SK-N-SH (cell line): Measurements from ENCODE around the gene ZNF764. TPM values are rescaled to one million over a fixed set of nuclear protein-coding genes. Genes with fewer than 3 reads are reported as not detected.

ENCODE experiments used
- CTCF ChIA-PET: fragments of 300-600, 350-600 bp; formaldehyde crosslinking; extraction: SDS; loops from one replicate; lab custom pipeline; 2021; lab: Yijun Ruan, JAX
- POLR2A ChIA-PET: fragments of 350-600 bp; sonication (Branson Sonifier 250); formaldehyde crosslinking; extraction: SDS; loops from one replicate; lab custom pipeline; 2020; ENCODE audit warnings: antibody characterized with exemption, inconsistent platforms; lab: Yijun Ruan, JAX
- DNase-seq: peaks from one replicate; pipeline ENCODE4 v3.0.0; 2012
- H2AFZ ChIP-seq: fragments of 200-600 bp; sonication (generic); 2 replicates; pipeline ENCODE4 v1.8.1; 2016; ENCODE audit warnings: antibody characterized with exemption, mild to moderate bottlenecking, low read depth
- H3F3A ChIP-seq: fragments of 200-600 bp; sonication (generic); replicated peaks from 2 replicates; pipeline ENCODE3; 2016; ENCODE audit warnings: antibody characterized with exemption, mild to moderate bottlenecking; ENCODE audit not compliant: insufficient read depth
- H3K27ac ChIP-seq, 2 experiments: fragments of 200-500 bp in 1 of 2; fragments of 200-600 bp in 1 of 2; sonication (Bioruptor generic) in 1 of 2; sonication (generic), shearing (Covaris generic) in 1 of 2; 2 replicates each; pipeline versions ENCODE4 v1.5.1 to v1.6.1; 2014 to 2016; ENCODE audit warnings: low read depth in 2 of 2, inconsistent platforms in 1 of 2, low read length in 1 of 2, mild to moderate bottlenecking in 1 of 2, mixed read lengths in 1 of 2
- H3K27me3 ChIP-seq: fragments of 200-600 bp; sonication (generic), shearing (Covaris generic); 2 replicates; pipeline ENCODE4 v1.6.1; 2016; ENCODE audit warnings: mixed run types; ENCODE audit not compliant: insufficient read depth
- H3K36me3 ChIP-seq, 2 experiments: fragments of 200-500 bp in 1 of 2; fragments of 200-600 bp in 1 of 2; sonication (Bioruptor generic) in 1 of 2; sonication (generic) in 1 of 2; replicated peaks in 1 of 2; 2 replicates each; pipeline versions ENCODE3 to v1.5.1; 2014 to 2016; ENCODE audit warnings: low read length in 1 of 2, mild to moderate bottlenecking in 1 of 2; ENCODE audit not compliant: insufficient read depth in 2 of 2, control insufficient read depth in 1 of 2
- H3K4me1 ChIP-seq, 2 experiments: fragments of 200-500 bp in 1 of 2; fragments of 200-600 bp in 1 of 2; sonication (Bioruptor generic) in 1 of 2; sonication (generic), shearing (Covaris generic) in 1 of 2; 2 replicates each; pipeline versions ENCODE4 v1.5.1 to v1.6.1; 2014 to 2016; ENCODE audit warnings: low read depth in 1 of 2, low read length in 1 of 2, mixed run types in 1 of 2; ENCODE audit not compliant: insufficient read depth in 2 of 2, control insufficient read depth in 1 of 2
- H3K4me2 ChIP-seq: fragments of 200-600 bp; sonication (generic), shearing (Covaris generic); 2 replicates; pipeline ENCODE4 v1.6.1; 2017; ENCODE audit warnings: mixed run types
- H3K4me3 ChIP-seq, 2 experiments: fragments of 200-500 bp in 1 of 2; fragments of 200-600 bp in 1 of 2; sonication (Bioruptor generic) in 1 of 2; sonication (generic), shearing (Covaris generic) in 1 of 2; 2 replicates each; pipeline versions ENCODE4 v1.5.1 to v1.8.1; 2014 to 2016; ENCODE audit warnings: low read depth in 2 of 2, inconsistent platforms in 1 of 2, low read length in 1 of 2, mild to moderate bottlenecking in 1 of 2, mixed read lengths in 1 of 2, moderate library complexity in 1 of 2
- H3K79me2 ChIP-seq: fragments of 200-600 bp; sonication (generic); 2 replicates; pipeline ENCODE4 v1.8.1; 2017; ENCODE audit warnings: mild to moderate bottlenecking; ENCODE audit not compliant: insufficient read depth
- H3K9ac ChIP-seq: fragments of 200-600 bp; sonication (generic); 2 replicates; pipeline ENCODE4 v1.6.1; 2017; ENCODE audit warnings: mixed run types
- H3K9me2 ChIP-seq: fragments of 200-600 bp; sonication (generic); 2 replicates; pipeline ENCODE4 v1.6.1; 2017; ENCODE audit warnings: mixed run types
- H3K9me3 ChIP-seq: fragments of 200-600 bp; sonication (generic); 2 replicates; pipeline ENCODE4 v1.6.1; 2017; ENCODE audit warnings: mixed run types, mild to moderate bottlenecking, moderate library complexity
- H4K20me1 ChIP-seq: fragments of 200-600 bp; sonication (generic); 2 replicates; pipeline ENCODE4 v1.6.1; 2017; ENCODE audit warnings: mild to moderate bottlenecking, mixed run types; ENCODE audit not compliant: insufficient read depth
- CHD2 ChIP-seq: fragments of 150-350 bp; IDR thresholded peaks from 2 replicates; pipeline ENCODE4 v1.6.1; 2018; ENCODE audit warnings: low read length; ENCODE audit not compliant: partially characterized antibody
- CTCF ChIP-seq: fragments of 200-600 bp; sonication (generic); IDR thresholded peaks from 2 replicates; pipeline ENCODE4 v1.6.1; 2017; ENCODE audit warnings: antibody characterized with exemption, mild to moderate bottlenecking, moderate library complexity
- ELF1 ChIP-seq: IDR thresholded peaks from 2 replicates; pipeline ENCODE4 v1.4.0; 2012
- EP300 ChIP-seq, 2 experiments: IDR thresholded peaks; 2 replicates each; pipeline versions ENCODE4 v1.4.0 to v1.6.1; 2012; ENCODE audit warnings: borderline replicate concordance in 1 of 2, low read depth in 1 of 2, low read length in 1 of 2
- FOXM1 ChIP-seq: IDR thresholded peaks from 2 replicates; pipeline ENCODE4 v1.4.0; 2012; ENCODE audit warnings: low read depth, mild to moderate bottlenecking
- GABPA ChIP-seq: IDR thresholded peaks from 2 replicates; pipeline ENCODE4 v1.4.0; 2012; ENCODE audit warnings: low read depth, mild to moderate bottlenecking
- MXI1 ChIP-seq: IDR thresholded peaks from 2 replicates; pipeline ENCODE4 v1.6.1; 2012; ENCODE audit warnings: mild to moderate bottlenecking, low read depth, low read length, improper control_type of control experiment
- NFIC ChIP-seq: IDR thresholded peaks from 2 replicates; pipeline ENCODE4 v1.4.0; 2012; ENCODE audit warnings: borderline replicate concordance
- NRF1 ChIP-seq: IDR thresholded peaks from 2 replicates; pipeline ENCODE4 v1.6.1; 2012; ENCODE audit warnings: low read depth, mild to moderate bottlenecking, low read length
- POLR2AphosphoS5 ChIP-seq: IDR thresholded peaks from 2 replicates; pipeline ENCODE4 v1.6.1; 2012; ENCODE audit warnings: low read depth, low read length
- RFX5 ChIP-seq: IDR thresholded peaks from 2 replicates; pipeline ENCODE4 v1.6.1; 2012; ENCODE audit warnings: mild to moderate bottlenecking, improper control_type of control experiment, low read length
- SIN3A ChIP-seq: IDR thresholded peaks from 2 replicates; pipeline ENCODE4 v1.6.1; 2012; ENCODE audit warnings: low read depth, mild to moderate bottlenecking, low read length, moderate library complexity, borderline replicate concordance
- TAF1 ChIP-seq: IDR thresholded peaks from 2 replicates; pipeline ENCODE4 v1.6.1; 2012; ENCODE audit warnings: low read depth, mild to moderate bottlenecking, low read length, moderate library complexity, borderline replicate concordance
- USF1 ChIP-seq: IDR thresholded peaks from 2 replicates; pipeline ENCODE4 v1.4.0; 2012; ENCODE audit warnings: low read depth, borderline replicate concordance
- YY1 ChIP-seq: IDR thresholded peaks from 2 replicates; pipeline ENCODE4 v1.4.0; 2012; ENCODE audit warnings: low read depth, mild to moderate bottlenecking
- WGBS: methylation state at CpG from one replicate; pipeline ENCODE4 v1.1.6; 2017; ENCODE audit warnings: low lambda C conversion rate; 5-methylcytosine and 5-hydroxymethylcytosine counted together
- polyA plus RNA-seq, 3 experiments: library from polyadenylated mRNA; depleted of rRNA; stranded (reverse); fragments of >200 nt; gene quantifications; 2 replicates each; pipeline ENCODE4 v1.2.3, GENCODE V29; 2012
- TF ChIP-seq, protein P1 (sequence below): IDR thresholded peaks from 2 replicates; pipeline ENCODE4 v1.4.0; 2012; ENCODE audit warnings: low read depth, borderline replicate concordance
- TF ChIP-seq, protein P2 (sequence below): IDR thresholded peaks from 2 replicates; pipeline ENCODE4 v1.4.0; 2012; ENCODE audit warnings: low read depth
- TF ChIP-seq, protein P3 (sequence below): fragments of 150-350 bp; IDR thresholded peaks from 2 replicates; pipeline ENCODE4 v1.6.1; 2016; ENCODE audit warnings: mild to moderate bottlenecking, low read depth, low read length

The ZNF764 gene
- polyA plus RNA-seq, 1 of the 3 experiments (the other 2 are of a cell fraction): 2.8 TPM

GRCh38 chr16:30534368-30535105 lies 23.6 kb downstream of the ZNF764 start, which contains the start of gene ZNF747:
Gene ZNF747 (minus strand): TSS chr16:30534858. CDS start chr16:30534679, 179 bp downstream.
- DNase-seq: peak; percentile 95
- H2AFZ ChIP-seq: peak within 1 kb of the TSS; percentile 94
- H3K4me1 ChIP-seq: peaks cover 8 to 17% of the 10 kb centered on the region in 2 experiments; a peak in 3 of 4 replicates
- H3K27me3 ChIP-seq: no peaks in the 10 kb centered on the region
- H3K4me2 ChIP-seq: peak within 1 kb of the TSS; percentile 83
- H3K27ac ChIP-seq: peak within 1 kb of the TSS; percentile 81 to 91
- 3% methylated on average over 5 of the region's 70 CpGs for WGBS
- no peaks in the 10 kb centered on the region for H3K9me2 ChIP-seq
- TF ChIP-seq NFIC (0 out of 2 replicates have a peak, but pooled peaks have one; percentile 21), FOXM1 (peak; percentile 31; the same call in 1 of the 2 replicates), MXI1 (peak; percentile 87), CHD2 (peak; percentile 88), YY1 (peak; percentile 100), ELF1 (peak; percentile 97), POLR2AphosphoS5 (peak; percentile 86; the same call in 1 of the 2 replicates), NRF1 (peak; percentile 92), CTCF (0 out of 2 replicates have a peak, but pooled peaks have one; percentile 7), RFX5 (no peak), SIN3A (no peak; the same call in 1 of the 2 replicates), GABPA (peak; percentile 77), EP300 (IDR thresholded peaks at IDR 0.05; ENCODE audit: borderline replicate concordance in 1 of 2, low read depth in 1 of 2, low read length in 1 of 2) (peak in 1 of 2 experiments; percentile 26; a peak in 1 of 4 replicates), USF1 (no peak), TAF1 (peak; percentile 44)
- TF ChIP-seq, protein P1, sequence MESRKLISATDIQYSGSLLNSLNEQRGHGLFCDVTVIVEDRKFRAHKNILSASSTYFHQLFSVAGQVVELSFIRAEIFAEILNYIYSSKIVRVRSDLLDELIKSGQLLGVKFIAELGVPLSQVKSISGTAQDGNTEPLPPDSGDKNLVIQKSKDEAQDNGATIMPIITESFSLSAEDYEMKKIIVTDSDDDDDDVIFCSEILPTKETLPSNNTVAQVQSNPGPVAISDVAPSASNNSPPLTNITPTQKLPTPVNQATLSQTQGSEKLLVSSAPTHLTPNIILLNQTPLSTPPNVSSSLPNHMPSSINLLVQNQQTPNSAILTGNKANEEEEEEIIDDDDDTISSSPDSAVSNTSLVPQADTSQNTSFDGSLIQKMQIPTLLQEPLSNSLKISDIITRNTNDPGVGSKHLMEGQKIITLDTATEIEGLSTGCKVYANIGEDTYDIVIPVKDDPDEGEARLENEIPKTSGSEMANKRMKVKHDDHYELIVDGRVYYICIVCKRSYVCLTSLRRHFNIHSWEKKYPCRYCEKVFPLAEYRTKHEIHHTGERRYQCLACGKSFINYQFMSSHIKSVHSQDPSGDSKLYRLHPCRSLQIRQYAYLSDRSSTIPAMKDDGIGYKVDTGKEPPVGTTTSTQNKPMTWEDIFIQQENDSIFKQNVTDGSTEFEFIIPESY: 0 out of 2 replicates have a peak, but pooled peaks have one; percentile 51
- TF ChIP-seq, protein P2, sequence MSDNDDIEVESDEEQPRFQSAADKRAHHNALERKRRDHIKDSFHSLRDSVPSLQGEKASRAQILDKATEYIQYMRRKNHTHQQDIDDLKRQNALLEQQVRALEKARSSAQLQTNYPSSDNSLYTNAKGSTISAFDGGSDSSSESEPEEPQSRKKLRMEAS: peak; percentile 76
- TF ChIP-seq, protein P3, sequence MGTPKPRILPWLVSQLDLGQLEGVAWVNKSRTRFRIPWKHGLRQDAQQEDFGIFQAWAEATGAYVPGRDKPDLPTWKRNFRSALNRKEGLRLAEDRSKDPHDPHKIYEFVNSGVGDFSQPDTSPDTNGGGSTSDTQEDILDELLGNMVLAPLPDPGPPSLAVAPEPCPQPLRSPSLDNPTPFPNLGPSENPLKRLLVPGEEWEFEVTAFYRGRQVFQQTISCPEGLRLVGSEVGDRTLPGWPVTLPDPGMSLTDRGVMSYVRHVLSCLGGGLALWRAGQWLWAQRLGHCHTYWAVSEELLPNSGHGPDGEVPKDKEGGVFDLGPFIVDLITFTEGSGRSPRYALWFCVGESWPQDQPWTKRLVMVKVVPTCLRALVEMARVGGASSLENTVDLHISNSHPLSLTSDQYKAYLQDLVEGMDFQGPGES: no peak
- H3K9ac ChIP-seq: peak within 1 kb of the TSS; percentile 89
- peaks cover 10 to 14% of the 10 kb centered on the region in 2 experiments for H3K36me3 ChIP-seq
- peaks cover 7% of the 10 kb centered on the region for H3F3A ChIP-seq
- ChIA-PET POLR2A (interaction anchor here (0.6 to 2.8 kb wide), 6 partner anchors 9 to 125 kb away, joined by 3 to 47 read pairs (median 4); partner anchors contain the start of genes ZNF688 and ZNF764), CTCF (interaction anchor here (0.8 to 2.6 kb wide), 14 partner anchors 10 to 105 kb away, joined by 3 to 19 read pairs (median 4); partner anchors contain the start of genes DCTPP1, ZNF688 and ZNF785)
- no peaks in the 10 kb centered on the region for H4K20me1 ChIP-seq
- peaks cover 16% of the 10 kb centered on the region for H3K79me2 ChIP-seq
- H3K9me3 ChIP-seq: no peaks in the 10 kb centered on the region
- H3K4me3 ChIP-seq: peak within 1 kb of the TSS; percentile 65 to 68
